ENCODE measurements around the gene TLR5. TPM values are rescaled to one million over a fixed set of nuclear protein-coding genes. Genes with fewer than 3 reads are reported as not detected.

Gene TLR5
- total RNA-seq, 1 experiment from 2014 or later = 0.21 TPM

DNA sequence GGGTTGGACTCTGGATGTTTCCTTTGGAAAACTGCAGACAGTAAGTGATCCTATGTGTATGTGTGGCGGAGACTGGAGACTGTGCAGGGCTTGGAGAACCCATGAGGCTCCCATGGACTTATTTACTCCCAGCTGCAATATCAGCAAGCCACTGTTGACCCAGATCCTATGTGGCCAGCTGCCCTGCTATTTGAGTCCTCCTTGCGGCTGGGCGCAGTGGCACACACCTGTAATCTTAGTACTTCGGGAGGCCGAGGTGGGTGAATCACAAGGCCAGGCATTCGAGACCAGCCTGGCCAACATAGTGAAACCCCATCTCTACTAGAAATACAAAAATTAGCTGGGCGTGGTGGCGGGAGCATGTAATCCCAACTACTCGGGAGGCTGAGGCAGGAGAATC, 83.5 kb downstream of the TLR5 start:
- BruUV-seq (replicated peaks) = no TSS peak
- CTCF ChIA-PET = no interaction called here
- intact Hi-C loops (cut with micrococcal nuclease; ENCODE audit: unreplicated experiment) = no loop called here

More for the DNA sequence above, 83.5 kb downstream of the TLR5 start:
- Histone ChIP-seq H3K27ac (ENCODE audit: low read length) (no peak overlapping the region), H3K27me3 (ENCODE audit: control insufficient read depth, insufficient read depth, low read length) (peaks cover 10% of the 10 kb centered on the region), H3K4me3 (ENCODE audit: low read depth in 2 of 2, low read length in 2 of 2) (no peak overlapping the region), H3K36me3 (ENCODE audit: control insufficient read depth, insufficient read depth, low read length) (no peaks in the 10 kb centered on the region), H3K9me3 (ENCODE audit: control insufficient read depth, insufficient read depth, low read depth, low read length) (no peaks in the 10 kb centered on the region), H3K4me1 (ENCODE audit: control insufficient read depth, insufficient read depth, low read length) (no peaks in the 10 kb centered on the region)
- in situ Hi-C loops (cut with HindIII; ENCODE audit: low pct_unique_long_range_greater_than_20kb, low sequenced_read_pairs) = no loop called here
- POLR2A ChIA-PET = no interaction called here
- TF ChIP-seq SIN3A (IDR thresholded peaks at IDR 0.05; ENCODE audit: borderline replicate concordance, insufficient read depth, low read depth, low read length) = no peak
- TF ChIP-seq POLR2AphosphoS5 (IDR thresholded peaks at IDR 0.05; ENCODE audit: low read depth, low read length) = no peak
- TF ChIP-seq TCF7L2 (IDR thresholded peaks at IDR 0.05; ENCODE audit: low read depth, low read length) = no peak
- TF ChIP-seq, protein P1, sequence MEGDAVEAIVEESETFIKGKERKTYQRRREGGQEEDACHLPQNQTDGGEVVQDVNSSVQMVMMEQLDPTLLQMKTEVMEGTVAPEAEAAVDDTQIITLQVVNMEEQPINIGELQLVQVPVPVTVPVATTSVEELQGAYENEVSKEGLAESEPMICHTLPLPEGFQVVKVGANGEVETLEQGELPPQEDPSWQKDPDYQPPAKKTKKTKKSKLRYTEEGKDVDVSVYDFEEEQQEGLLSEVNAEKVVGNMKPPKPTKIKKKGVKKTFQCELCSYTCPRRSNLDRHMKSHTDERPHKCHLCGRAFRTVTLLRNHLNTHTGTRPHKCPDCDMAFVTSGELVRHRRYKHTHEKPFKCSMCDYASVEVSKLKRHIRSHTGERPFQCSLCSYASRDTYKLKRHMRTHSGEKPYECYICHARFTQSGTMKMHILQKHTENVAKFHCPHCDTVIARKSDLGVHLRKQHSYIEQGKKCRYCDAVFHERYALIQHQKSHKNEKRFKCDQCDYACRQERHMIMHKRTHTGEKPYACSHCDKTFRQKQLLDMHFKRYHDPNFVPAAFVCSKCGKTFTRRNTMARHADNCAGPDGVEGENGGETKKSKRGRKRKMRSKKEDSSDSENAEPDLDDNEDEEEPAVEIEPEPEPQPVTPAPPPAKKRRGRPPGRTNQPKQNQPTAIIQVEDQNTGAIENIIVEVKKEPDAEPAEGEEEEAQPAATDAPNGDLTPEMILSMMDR (IDR thresholded peaks at IDR 0.05) = no peak
- TF ChIP-seq, protein P2, sequence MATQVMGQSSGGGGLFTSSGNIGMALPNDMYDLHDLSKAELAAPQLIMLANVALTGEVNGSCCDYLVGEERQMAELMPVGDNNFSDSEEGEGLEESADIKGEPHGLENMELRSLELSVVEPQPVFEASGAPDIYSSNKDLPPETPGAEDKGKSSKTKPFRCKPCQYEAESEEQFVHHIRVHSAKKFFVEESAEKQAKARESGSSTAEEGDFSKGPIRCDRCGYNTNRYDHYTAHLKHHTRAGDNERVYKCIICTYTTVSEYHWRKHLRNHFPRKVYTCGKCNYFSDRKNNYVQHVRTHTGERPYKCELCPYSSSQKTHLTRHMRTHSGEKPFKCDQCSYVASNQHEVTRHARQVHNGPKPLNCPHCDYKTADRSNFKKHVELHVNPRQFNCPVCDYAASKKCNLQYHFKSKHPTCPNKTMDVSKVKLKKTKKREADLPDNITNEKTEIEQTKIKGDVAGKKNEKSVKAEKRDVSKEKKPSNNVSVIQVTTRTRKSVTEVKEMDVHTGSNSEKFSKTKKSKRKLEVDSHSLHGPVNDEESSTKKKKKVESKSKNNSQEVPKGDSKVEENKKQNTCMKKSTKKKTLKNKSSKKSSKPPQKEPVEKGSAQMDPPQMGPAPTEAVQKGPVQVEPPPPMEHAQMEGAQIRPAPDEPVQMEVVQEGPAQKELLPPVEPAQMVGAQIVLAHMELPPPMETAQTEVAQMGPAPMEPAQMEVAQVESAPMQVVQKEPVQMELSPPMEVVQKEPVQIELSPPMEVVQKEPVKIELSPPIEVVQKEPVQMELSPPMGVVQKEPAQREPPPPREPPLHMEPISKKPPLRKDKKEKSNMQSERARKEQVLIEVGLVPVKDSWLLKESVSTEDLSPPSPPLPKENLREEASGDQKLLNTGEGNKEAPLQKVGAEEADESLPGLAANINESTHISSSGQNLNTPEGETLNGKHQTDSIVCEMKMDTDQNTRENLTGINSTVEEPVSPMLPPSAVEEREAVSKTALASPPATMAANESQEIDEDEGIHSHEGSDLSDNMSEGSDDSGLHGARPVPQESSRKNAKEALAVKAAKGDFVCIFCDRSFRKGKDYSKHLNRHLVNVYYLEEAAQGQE (IDR thresholded peaks at IDR 0.05; ENCODE audit: insufficient read depth in 1 of 2, low read depth in 2 of 2, low read length in 1 of 2) = no peak
- no peak for DNase-seq (ENCODE audit: low read depth, low spot score)
- no peak for ATAC-seq

Other genes starting within 250 kb of the TLR5 start
- 0.28 TPM for gene SUSD4, start 220.9 kb upstream of the TLR5 start, total RNA-seq (2021; ENCODE audit: unreplicated experiment)

Measured in Panc1 (cell line).